ENCODE measurements around the gene CHD3.

GRCh38 chr17:7885367-7886226 lies 3.0 kb upstream of the CHD3 start:
- TF ChIP-seq CBX1 (IDR thresholded peaks at IDR 0.05; ENCODE audit: low read depth) (no peak), NFE2L2 (IDR thresholded peaks at IDR 0.05; ENCODE audit: low read length) (no peak), JUND (CRISPR knock-in tag; IDR thresholded peaks at IDR 0.05) (no peak), TCF7 (IDR thresholded peaks at IDR 0.05; ENCODE audit: low read depth) (no peak)
